Activated naive CD4-positive, alpha-beta T cell treated with anti-CD3 and anti-CD28 coated beads, Interleukin-2, amount 50 U/mL, for 72 hours (primary cell): ENCODE data around the gene ACVRL1. TPM values are rescaled to one million over a fixed set of nuclear protein-coding genes. Genes with fewer than 3 reads are reported as not detected.
A peak's percentile ranks its signal among the peaks of the same experiment; 100 is the strongest.
"Not testable (repeated sequence)": the region's sequence is repeated elsewhere in the genome, so short reads cannot be mapped to it uniquely, and the experiment has no call there.

ENCODE experiments used
- ATAC-seq, 2 donors: fragments of 150-1000 bp; cut with Tn5 transposase; 2 replicates each; pipeline ENCODE4 v1.10.0; 2021; ENCODE audit warnings: mild to moderate bottlenecking in 2 of 2, moderate library complexity in 2 of 2
- DNase-seq, 2 donors: peaks; one replicate each; pipeline ENCODE4 v3.0.0; 2021 to 2022; ENCODE audit warnings: low spot score in 2 of 2
- H3K27ac Mint-ChIP-seq, 2 donors: one replicate each; pipeline ENCODE4 v1.8.0; 2022; ENCODE audit warnings: mild to moderate bottlenecking in 2 of 2, mixed read lengths in 2 of 2
- H3K36me3 Mint-ChIP-seq, 2 donors: one replicate each; pipeline ENCODE4 v1.8.0; 2022; ENCODE audit warnings: mixed read lengths in 2 of 2
- H3K9me3 Mint-ChIP-seq, 2 donors: one replicate each; pipeline ENCODE4 v1.8.0; 2022; ENCODE audit warnings: mixed read lengths in 2 of 2
- total RNA-seq, 2 donors: library from RNA; stranded (reverse); gene quantifications; one replicate each; pipeline ENCODE4 v1.2.3, GENCODE V29; 2022

Gene ACVRL1
- total RNA-seq, 2 donors from 2014 or later: not detected

DNA sequence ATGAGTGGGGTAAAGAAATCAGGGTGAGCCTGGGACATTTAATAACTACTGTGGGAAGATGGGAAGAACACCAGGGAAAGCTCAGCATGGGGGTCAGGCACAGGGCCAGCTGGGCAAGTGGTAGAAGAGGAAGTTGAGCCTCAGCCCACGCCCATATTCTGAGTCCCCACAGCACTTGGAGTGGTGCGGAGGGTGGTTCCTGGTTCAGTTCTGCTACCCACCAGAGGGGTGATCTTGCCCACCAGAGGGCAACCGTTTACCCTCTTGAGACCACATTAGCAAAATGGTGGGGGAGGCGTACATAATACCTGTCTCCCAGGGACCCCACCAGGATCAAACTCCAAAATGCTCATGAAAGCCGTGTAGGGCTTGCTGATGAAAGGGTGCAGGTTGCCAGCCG is 36.2 kb upstream of the ACVRL1 start:
- H3K36me3 Mint-ChIP-seq: no peaks in the 10 kb centered on the region
- H3K27ac Mint-ChIP-seq: no peak overlapping the region
- DNase-seq: no peak
- no peaks in the 10 kb centered on the region for H3K9me3 Mint-ChIP-seq
- no peak for ATAC-seq

- Mint-ChIP-seq H3K36me3 (no peaks in the 10 kb centered on the region), H3K9me3 (no peaks in the 10 kb centered on the region), H3K27ac (no peak overlapping the region)
- DNase-seq (no peak), ATAC-seq (no peak)
Measured at GRCh38 chr12:51871918-51872688, 35.2 kb upstream of the ACVRL1 start.

GRCh38 chr12:51872689-51872981 is 34.7 kb upstream of the ACVRL1 start:
- Mint-ChIP-seq H3K9me3 (no peaks in the 10 kb centered on the region), H3K36me3 (no peaks in the 10 kb centered on the region), H3K27ac (no peak overlapping the region)
- ATAC-seq (no peak), DNase-seq (no peak)

GRCh38 chr12:51873251-51873994 is 33.9 kb upstream of the ACVRL1 start:
- Mint-ChIP-seq H3K36me3 (no peaks in the 10 kb centered on the region), H3K9me3 (no peaks in the 10 kb centered on the region), H3K27ac (no peak overlapping the region)
- ATAC-seq (no peak), DNase-seq (no peak)

DNA sequence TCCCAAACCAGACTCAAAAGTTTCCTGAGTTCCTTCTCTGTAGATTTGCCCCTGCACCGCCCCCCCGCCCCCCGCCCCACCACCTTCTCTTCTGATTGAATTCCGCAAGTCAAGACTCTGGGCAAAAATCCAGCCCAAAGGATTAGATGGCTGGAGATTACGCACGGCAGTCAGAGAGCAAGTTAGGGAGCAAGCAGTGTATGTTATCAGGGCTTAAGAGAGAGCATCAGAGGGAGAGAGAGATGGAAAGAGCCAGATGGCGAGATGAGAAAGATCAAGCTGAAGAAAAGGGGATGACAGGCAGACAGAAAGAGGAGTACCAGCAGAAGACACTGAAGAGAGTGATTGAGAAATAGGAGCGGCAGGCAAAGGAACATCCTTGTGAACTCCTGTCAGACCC is 33.3 kb upstream of the ACVRL1 start:
- ATAC-seq: no peak
- Mint-ChIP-seq H3K27ac (no peak overlapping the region), H3K36me3 (no peaks in the 10 kb centered on the region), H3K9me3 (no peaks in the 10 kb centered on the region)
- DNase-seq: no peak

GRCh38 chr12:51874486-51874885 is 32.8 kb upstream of the ACVRL1 start:
- no peaks in the 10 kb centered on the region for H3K36me3 Mint-ChIP-seq
- no peak overlapping the region for H3K27ac Mint-ChIP-seq
- no peaks in the 10 kb centered on the region for H3K9me3 Mint-ChIP-seq
- no peak for ATAC-seq
- no peak for DNase-seq

- peaks cover 0 to 3% of the 10 kb centered on the region in 2 donors for H3K9me3 Mint-ChIP-seq
- H3K36me3 Mint-ChIP-seq: no peaks in the 10 kb centered on the region
- DNase-seq (no peak), ATAC-seq (no peak)
- no peak overlapping the region for H3K27ac Mint-ChIP-seq
Measured at GRCh38 chr12:51879102-51879501, 28.2 kb upstream of the ACVRL1 start.

DNA sequence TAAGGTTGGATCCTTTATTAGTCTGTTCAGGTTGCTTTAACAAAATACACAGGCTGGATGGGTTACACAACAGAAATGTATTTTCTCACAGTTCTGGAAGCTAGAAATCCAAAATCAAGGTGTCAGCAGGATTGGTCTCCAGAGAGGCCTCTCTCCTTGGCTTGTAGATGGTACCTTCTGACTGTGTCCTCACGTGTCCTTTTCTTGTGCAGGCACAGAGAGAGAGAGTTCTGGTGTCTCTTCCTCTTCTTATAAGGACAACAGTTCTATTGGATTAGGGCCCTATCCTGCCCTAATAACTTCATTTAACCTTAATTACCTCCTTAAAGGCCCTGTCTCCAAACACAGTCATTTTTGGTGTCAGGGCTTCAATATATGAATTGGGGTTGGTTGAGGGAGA is 24.0 kb upstream of the ACVRL1 start:
- no peak overlapping the region for H3K27ac Mint-ChIP-seq
- ATAC-seq (no peak), DNase-seq (no peak)
- peaks cover 6 to 8% of the 10 kb centered on the region in 2 donors for H3K9me3 Mint-ChIP-seq
- H3K36me3 Mint-ChIP-seq: peaks cover 7 to 17% of the 10 kb centered on the region in 2 donors

DNA sequence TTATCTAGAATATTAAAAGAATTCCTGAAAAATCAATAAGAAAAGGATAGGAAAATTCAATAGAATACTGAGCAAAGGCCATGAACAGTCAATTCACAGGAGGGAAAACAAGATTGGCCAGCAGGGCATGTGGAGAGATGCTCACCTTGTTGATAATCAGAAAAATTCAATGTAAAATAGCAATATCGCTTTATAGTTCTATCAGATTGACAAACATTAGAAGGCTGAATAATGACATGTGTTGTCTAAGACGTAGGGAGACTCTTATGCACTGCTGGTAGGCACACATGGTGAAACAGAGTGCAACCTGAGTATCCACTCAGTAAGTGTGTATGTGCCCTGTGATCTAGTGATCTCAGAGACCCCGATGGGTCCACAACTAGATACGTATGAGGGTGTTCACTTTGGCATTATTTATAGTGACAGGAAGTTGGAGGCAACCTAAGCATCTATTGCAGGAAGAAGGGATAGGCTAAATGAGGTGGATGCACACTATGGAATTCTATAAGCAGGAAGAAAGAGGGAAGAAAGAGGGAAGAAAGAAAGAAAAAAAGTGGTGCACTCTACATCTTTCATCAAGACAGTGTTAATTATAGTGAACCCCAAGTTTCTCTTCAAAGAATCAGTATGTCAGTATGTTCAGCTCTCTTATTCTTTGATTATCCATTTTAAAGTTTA is 23.2 kb upstream of the ACVRL1 start:
- DNase-seq: no peak
- peaks cover 6 to 8% of the 10 kb centered on the region in 2 donors for H3K9me3 Mint-ChIP-seq
- no peak overlapping the region for H3K27ac Mint-ChIP-seq
- H3K36me3 Mint-ChIP-seq: peaks cover 7 to 17% of the 10 kb centered on the region in 2 donors
- ATAC-seq: no peak

DNA sequence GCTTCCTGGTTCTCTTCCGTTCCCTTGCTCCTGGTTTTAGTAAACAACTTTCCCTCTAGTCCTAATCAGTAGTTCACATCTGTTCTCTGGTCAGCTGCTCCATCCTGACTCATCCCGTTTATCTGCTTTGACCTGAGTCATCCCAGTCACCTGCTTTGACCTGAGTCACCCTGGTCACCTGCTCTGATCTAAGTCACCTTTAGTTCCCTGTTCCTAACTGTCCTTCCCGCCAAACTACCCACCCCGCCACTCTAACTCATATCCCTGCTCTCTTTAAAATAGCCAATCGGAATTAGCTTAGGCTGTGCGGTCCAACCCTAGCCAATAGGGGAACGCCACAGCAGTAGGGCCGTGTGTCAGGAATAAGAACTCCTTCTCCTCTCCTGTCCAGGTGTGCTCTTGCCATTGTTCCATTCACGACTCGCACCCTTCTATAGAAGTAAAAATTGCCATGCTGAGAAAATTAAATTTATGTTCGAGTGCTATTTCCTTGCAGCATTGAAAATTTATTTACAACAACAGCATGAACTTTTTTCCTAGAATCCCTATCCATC is 22.6 kb upstream of the ACVRL1 start:
- Mint-ChIP-seq H3K27ac (peak overlapping the region; percentile 65 to 91), H3K9me3 (peaks cover 6 to 8% of the 10 kb centered on the region in 2 donors), H3K36me3 (peaks cover 7 to 17% of the 10 kb centered on the region in 2 donors)
- no peak for DNase-seq
- ATAC-seq: peak in 1 of 2 donors; percentile 55

- not testable (repeated sequence) for H3K9me3 Mint-ChIP-seq, ATAC-seq, DNase-seq
- Mint-ChIP-seq H3K36me3 (peaks cover 7 to 17% of the 10 kb centered on the region in 2 donors), H3K27ac (peak overlapping the region; percentile 81 to 91)
Measured at GRCh38 chr12:51885294-51886020, 21.8 kb upstream of the ACVRL1 start.

- peaks cover 7 to 17% of the 10 kb centered on the region in 2 donors for H3K36me3 Mint-ChIP-seq
- ATAC-seq (peak; percentile 92 to 98), DNase-seq (peak in 1 of 2 donors; percentile 28)
- H3K27ac Mint-ChIP-seq: peak overlapping the region; percentile 81 to 91
- H3K9me3 Mint-ChIP-seq: peaks cover 6 to 8% of the 10 kb centered on the region in 2 donors
Measured at GRCh38 chr12:51886021-51886710, 21.1 kb upstream of the ACVRL1 start.

DNA sequence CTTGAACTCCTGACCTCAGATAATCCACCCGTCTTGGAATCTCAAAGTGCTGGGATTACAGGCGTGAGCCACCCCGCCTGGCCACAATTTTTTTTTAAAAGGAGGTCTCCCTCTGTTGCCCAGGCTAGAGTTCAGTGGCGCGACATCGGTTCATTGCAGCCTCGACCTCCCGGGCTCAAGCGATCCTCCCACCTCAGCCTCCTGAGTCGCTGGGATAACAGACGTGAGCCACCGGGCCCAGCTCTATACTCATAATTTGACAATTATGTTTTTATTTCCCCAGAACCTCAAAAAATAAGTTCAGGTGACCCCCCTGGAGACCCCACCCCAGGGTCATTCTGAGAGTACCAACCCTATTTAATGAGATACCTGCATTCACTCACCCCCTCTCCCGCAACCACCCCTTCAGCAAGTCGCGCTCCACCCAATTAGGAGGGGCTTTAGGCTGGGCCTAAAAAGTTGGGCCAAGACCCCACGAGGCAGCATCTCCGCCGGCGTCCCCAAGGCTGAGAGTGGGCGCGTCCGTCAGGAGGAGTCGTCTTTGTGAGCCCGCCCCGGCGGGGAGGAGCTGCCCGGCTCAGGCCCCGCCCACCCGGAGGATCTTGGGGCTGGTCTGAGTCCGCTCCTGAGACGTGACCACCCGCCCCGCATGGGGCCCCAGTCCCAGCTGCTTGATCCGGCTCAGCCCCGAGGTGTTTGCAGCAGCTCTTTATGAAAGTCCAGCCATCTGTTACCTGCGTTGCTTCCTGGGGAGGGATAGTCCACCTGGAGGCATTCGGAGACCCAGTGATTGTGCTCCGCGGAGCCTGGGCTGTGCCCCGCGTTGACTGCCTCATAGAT is 19.6 kb upstream of the ACVRL1 start, which contains the start of gene ANKRD33:
ANKRD33 (plus strand) TSS at position 628 of the 840 bp plus-strand sequence; CDS start at position 712, 84 bp downstream.
- Mint-ChIP-seq H3K27ac (no peak within 1 kb of the TSS), H3K36me3 (peaks cover 7 to 17% of the 10 kb centered on the region in 2 donors), H3K9me3 (peaks cover 5 to 6% of the 10 kb centered on the region in 2 donors)
- no peak for ATAC-seq
- DNase-seq: no peak

GRCh38 chr12:51888316-51889215 is 18.7 kb upstream of the ACVRL1 start:
- no peak for DNase-seq
- ATAC-seq: no peak
- Mint-ChIP-seq H3K36me3 (peaks cover 7 to 17% of the 10 kb centered on the region in 2 donors), H3K27ac (no peak overlapping the region), H3K9me3 (peaks cover 5 to 6% of the 10 kb centered on the region in 2 donors)
